ENCODE results near the gene UBE2O.

GRCh38 chr17:76359375-76359774 is 93.6 kb downstream of the UBE2O start:
- no peak for TF ChIP-seq GATA3 (IDR thresholded peaks at IDR 0.05; ENCODE audit: low read depth, low read length)
- no peak for TF ChIP-seq GATA2 (IDR thresholded peaks at IDR 0.05; ENCODE audit: low read depth, low read length)
